SJCRH30 (cell line): Measurements from ENCODE around the gene SETX. TPM values are rescaled to one million over a fixed set of nuclear protein-coding genes. Genes with fewer than 3 reads are reported as not detected.

Source experiments
- DNase-seq, 2 experiments: peaks; one replicate each; pipeline ENCODE4 v3.0.0-alpha.2; 2015 to 2020
- H3K27ac ChIP-seq: fragments of 250-450 bp; sonication (Bioruptor Pico); 2 replicates; pipeline ENCODE4 v1.5.1; 2020; ENCODE audit warnings: mild to moderate bottlenecking, moderate library complexity
- H3K27me3 ChIP-seq: fragments of 250-450 bp; sonication (Bioruptor Pico); 2 replicates; pipeline ENCODE4 v1.5.1; 2020; ENCODE audit warnings: mild to moderate bottlenecking, moderate library complexity
- H3K36me3 ChIP-seq: fragments of 250-450 bp; sonication (Bioruptor Pico); 2 replicates; pipeline ENCODE4 v1.5.1; 2020; ENCODE audit warnings: mild to moderate bottlenecking, moderate library complexity
- H3K4me1 ChIP-seq: fragments of 250-450 bp; sonication (Bioruptor Pico); 2 replicates; pipeline ENCODE4 v1.5.1; 2020; ENCODE audit warnings: mild to moderate bottlenecking, moderate library complexity
- H3K4me3 ChIP-seq: fragments of 250-450 bp; sonication (Bioruptor Pico); 2 replicates; pipeline ENCODE4 v1.5.1; 2020; ENCODE audit warnings: mild to moderate bottlenecking, moderate library complexity
- H3K9me3 ChIP-seq: fragments of 250-450 bp; sonication (Bioruptor Pico); replicated peaks from 2 replicates; pipeline ENCODE4 v1.5.1; 2020; ENCODE audit warnings: mild to moderate bottlenecking, moderate library complexity
- total RNA-seq: library from RNA; depleted of rRNA; stranded (reverse); fragments of >200 nt; shearing (Covaris generic); gene quantifications from 2 replicates; pipeline ENCODE4 v1.2.3, GENCODE V29; 2014; rRNA removed

SETX gene
- total RNA-seq, 1 experiment from 2014 or later, result 51.7 TPM

DNA sequence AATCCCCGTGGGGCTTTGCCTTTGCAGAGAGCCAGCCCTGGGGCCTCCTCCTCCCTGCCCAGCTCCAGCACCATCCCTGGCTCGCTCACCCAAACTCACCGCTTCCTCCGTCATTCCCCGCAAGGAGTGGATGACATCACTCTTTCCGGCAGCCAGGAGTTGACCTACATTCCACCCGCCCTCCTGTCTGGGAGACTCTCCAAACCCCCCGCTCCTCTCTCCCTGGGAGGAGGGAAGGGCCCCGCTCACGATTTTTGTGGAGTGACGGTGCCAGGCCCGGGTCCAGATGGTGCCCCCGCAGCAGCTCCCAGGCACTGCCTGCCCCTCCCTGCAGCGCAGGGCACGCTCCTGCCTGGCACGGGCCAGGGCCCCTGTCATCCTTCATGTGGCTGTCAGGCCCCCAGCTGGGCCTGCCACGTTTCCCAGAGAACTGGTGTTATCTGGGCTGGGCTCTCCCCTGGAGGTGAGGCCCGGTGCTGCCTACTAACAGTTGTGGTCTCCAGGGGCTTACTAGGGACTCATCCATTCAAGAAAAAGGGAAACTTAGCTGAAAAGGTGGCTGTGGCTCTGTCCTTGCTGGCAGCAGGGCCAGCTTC, 140.7 kb downstream of the SETX start:
- H3K27ac ChIP-seq, result peak overlapping the region; percentile 33

DNA sequence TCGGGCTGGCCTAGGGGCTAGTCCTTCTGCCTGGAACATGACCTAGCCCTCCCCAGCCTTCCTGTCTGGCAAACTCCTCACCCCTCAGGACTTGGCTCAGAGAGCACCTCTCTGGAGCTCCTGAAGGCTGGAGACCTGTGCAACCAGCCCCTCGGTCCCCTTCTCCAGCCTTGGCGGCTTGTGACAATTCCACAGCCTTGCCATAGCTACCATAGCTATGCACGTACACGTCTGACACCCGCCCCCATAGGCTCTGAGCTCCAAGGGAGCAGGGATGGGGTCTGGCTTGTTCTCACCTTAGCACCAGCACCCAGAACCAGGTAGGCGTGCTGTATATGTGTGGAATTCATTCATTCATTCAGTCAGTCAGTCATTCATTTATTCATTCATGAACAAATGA, 143.2 kb downstream of the SETX start:
- Histone ChIP-seq H3K4me3 (no peak overlapping the region), H3K4me1 (peaks cover 12% of the 10 kb centered on the region), H3K27ac (no peak overlapping the region), H3K9me3 (no peaks in the 10 kb centered on the region), H3K27me3 (peaks cover 3% of the 10 kb centered on the region; the same call in 1 of the 2 replicates), H3K36me3 (no peaks in the 10 kb centered on the region)
- DNase-seq, result no peak

More for the DNA sequence above, 140.7 kb downstream of the SETX start:
- peak overlapping the region; percentile 34 for H3K4me3 ChIP-seq
- H3K4me1 ChIP-seq, result peaks cover 12% of the 10 kb centered on the region
- peaks cover 6% of the 10 kb centered on the region; the same call in 1 of the 2 replicates for H3K27me3 ChIP-seq
- DNase-seq, result peak; percentile 86 to 88
- H3K9me3 ChIP-seq, result no peaks in the 10 kb centered on the region
- no peaks in the 10 kb centered on the region for H3K36me3 ChIP-seq

Other genes starting within 250 kb of the SETX start
- gene NTNG2, start 192.9 kb downstream of the SETX start, total RNA-seq, result 0.15 and 0.26 TPM in 2 replicates
- gene TTF1, start 51.9 kb upstream of the SETX start, total RNA-seq, result 20.3 and 25.9 TPM in 2 replicates
- gene CFAP77, start 55.2 kb upstream of the SETX start, total RNA-seq, result not detected in 2 replicates
- not detected in 2 replicates for gene BARHL1, start 227.6 kb upstream of the SETX start, total RNA-seq